Peyer's patch (tissue), 4 donors: ENCODE results near the gene RAB40B.

Experiments used
- POLR2A ChIP-seq, 2 donors: fragments of 450-650 bp; IDR thresholded peaks; one replicate each; pipeline ENCODE4 v1.5.1; 2017; ENCODE audit warnings: antibody characterized with exemption in 2 of 2, mild to moderate bottlenecking in 2 of 2, moderate library complexity in 2 of 2
- TF ChIP-seq, protein P1 (sequence below), 6 experiments: fragments of 450-650 bp in 4 of 6; fragments of 200-600 bp in 2 of 6; sonication (generic) in 1 of 6; IDR thresholded peaks; one replicate each; pipeline ENCODE4 v1.5.1; 2017 to 2019; ENCODE audit warnings: antibody characterized with exemption in 6 of 6, mild to moderate bottlenecking in 3 of 6, moderate library complexity in 1 of 6

DNA sequence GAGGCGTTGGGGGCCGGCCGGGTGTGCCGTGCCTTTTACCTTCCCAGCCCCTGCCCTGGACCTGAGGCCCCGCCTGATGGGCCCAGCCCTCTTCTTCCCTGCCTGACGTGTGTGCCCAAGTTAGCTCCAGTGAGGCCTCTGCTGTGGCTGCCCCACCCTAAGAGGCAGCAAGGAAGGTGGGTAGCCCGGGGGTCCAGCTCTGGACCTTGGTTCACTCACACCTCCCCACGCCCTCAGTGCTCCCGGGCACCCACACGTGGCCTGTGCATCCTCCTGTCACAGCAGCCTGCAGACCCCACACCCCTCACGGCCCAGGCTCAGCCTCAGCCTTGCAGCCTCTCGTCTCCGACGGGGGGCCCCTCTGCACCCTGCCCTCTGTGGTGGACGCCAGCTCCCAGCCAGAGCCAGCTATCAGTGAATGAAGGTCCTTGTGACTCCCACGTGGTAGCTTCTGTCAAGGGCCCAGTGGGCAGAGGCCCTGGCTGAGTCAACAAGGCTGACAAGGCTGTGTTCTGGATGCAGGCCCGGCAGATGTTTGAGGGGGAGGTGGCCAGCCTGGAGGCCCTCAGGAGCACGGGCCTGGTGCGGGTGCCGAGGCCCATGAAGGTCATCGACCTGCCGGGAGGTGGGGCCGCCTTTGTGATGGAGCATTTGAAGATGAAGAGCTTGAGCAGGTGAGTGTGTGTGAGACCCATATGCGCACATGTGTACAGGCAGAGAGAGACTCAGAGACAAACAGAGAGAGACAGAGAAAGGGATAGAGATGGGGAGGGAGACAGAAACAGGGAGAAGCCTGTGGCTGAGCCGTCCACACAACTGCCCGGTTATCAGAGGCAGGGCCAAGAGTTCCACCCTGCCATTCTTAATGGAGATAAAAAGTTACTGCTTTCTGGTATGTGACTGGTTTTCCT is 39.7 kb upstream of the RAB40B start:
- TF ChIP-seq, protein P1, sequence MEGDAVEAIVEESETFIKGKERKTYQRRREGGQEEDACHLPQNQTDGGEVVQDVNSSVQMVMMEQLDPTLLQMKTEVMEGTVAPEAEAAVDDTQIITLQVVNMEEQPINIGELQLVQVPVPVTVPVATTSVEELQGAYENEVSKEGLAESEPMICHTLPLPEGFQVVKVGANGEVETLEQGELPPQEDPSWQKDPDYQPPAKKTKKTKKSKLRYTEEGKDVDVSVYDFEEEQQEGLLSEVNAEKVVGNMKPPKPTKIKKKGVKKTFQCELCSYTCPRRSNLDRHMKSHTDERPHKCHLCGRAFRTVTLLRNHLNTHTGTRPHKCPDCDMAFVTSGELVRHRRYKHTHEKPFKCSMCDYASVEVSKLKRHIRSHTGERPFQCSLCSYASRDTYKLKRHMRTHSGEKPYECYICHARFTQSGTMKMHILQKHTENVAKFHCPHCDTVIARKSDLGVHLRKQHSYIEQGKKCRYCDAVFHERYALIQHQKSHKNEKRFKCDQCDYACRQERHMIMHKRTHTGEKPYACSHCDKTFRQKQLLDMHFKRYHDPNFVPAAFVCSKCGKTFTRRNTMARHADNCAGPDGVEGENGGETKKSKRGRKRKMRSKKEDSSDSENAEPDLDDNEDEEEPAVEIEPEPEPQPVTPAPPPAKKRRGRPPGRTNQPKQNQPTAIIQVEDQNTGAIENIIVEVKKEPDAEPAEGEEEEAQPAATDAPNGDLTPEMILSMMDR (IDR thresholded peaks at IDR 0.05), result no peak
- no peak for TF ChIP-seq POLR2A (IDR thresholded peaks at IDR 0.05)
